Right forelimb (tissue), 1 donor: Measurements from ENCODE around the gene DHFR.
"Not testable (repeated sequence)": the region's sequence is repeated elsewhere in the genome, so short reads cannot be mapped to it uniquely, and the experiment has no call there.

ENCODE experiments used
- DNase-seq: peaks from one replicate; pipeline ENCODE4 v3.0.0-alpha.2; 2018

The DHFR gene

DNA sequence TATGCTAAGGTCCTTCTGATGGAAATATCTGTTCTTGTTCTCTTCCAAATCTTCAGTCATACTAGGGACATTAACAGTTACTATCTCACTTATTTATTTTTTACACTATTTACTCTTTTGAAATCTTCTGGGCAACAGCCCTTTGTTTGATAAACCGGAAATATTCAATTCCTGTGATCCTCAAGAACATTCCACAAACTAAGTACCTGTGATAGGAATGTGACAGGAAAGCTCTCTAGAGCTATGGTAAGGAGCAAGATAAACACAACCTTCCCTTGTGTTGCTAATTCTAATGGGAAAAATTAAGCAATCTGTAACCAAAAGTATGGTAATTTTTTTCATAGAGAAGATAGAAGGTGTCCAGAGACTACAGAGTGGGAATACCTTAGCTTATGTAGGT lies 62.7 kb downstream of the DHFR start:
- no peak for DNase-seq

DNA sequence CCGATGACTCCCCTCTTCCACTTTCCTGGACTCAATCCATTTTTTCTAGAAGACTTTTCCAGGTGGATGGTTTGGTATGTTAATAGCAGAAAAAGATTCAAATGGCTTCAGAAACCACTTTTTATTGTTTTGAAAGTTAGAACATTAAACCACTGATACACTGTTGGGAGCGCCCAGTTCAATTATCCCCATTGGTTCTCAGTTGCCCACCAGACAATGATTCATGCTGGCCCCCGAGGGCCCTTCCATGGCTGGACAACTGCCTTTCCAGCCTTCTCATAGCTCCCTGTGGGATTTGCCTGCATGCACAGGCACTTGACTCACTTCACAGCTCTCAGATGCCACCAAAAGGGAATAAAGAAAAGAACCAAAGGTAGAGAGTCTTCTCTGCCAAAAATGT lies 63.4 kb downstream of the DHFR start:
- DNase-seq = no peak

DNA sequence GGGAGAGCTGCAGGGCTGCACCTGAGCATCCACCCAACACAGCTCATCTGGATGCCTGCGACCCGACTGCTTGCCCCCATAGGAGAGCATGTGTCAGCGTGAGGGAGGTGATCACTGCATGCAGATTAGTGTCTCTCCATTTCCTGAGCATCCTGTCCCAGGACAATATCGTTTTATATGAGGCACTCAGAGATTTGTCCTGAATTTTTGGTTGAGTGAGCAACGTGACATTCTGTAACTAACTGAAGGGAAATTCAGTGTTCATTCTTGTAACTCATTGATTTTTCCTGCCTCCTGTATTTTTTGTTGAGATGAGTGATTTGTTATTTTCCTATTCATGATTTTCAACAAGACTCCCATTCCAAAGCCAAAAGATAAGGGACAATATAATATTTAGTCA lies 64.0 kb downstream of the DHFR start:
- no peak for DNase-seq

DNA sequence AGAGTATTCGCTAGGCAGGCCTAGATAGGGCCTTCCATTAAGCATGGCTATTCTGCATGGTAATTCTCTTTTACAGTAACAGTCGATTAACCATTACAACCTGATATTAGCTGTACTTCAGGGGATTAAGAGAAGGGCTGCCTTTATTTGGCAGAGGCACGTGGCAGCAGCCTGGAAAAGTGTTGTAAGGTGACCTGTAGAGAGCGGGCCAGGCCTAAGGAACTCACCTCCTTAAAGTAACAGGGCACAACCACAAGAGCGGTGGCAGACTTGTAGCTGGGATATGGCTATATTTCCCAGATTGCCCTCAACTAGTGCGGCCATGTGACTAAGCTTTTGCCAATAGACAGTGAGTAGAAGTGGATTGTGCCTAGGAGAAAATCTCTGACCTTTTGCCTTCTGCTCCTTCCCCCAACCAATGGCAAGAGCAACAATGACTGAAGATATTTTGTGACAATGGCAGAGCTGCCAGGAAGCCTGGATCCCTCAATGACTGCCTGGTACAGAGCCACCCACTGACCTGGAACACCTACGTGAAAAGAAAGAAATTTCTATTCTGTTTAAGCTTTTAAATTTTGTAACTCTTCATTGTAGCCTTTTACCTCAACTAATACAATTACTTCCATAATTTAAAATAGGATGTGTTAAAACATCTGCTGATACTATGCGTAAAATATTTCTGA lies 65.8 kb downstream of the DHFR start:
- no peak for DNase-seq

DNA sequence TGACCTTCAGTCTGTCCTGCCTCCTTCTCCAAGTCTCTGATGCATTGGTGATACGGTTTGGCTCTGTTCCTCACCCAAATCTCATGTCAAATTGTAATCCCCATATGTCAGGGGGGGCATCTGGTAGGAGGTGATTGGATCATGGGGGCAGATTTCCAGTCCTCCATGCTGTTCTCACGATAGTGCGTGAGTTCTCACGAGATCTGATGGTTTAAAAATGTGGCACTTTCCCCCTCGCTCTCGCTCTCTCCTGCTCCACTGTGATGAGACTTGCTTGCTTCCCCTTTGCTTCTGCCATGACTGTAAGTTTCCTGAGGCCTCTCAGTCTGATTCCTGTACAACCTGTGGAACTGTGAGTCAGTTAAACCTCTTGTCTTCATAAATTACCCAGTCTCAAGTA lies 70.0 kb downstream of the DHFR start:
- no peak for DNase-seq

DNA sequence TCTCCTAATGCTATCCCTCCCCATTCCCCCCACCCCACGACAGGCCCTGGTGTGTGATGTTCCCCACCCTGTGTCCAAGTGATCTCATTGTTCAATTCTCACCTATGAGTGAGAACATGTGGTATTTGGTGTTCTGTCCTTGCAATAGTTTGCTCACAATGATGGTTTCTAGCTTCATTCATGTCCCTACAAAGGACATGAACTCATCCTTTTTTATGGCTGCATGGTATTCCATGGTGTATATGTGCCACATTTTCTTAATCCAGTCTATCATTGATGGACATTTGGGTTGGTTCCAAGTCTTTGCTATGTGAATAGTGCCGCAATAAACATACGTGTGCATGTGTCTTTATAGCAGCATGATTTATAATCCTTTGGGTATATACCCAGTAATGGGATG lies 74.5 kb downstream of the DHFR start:
- not testable (repeated sequence) for DNase-seq

DNA sequence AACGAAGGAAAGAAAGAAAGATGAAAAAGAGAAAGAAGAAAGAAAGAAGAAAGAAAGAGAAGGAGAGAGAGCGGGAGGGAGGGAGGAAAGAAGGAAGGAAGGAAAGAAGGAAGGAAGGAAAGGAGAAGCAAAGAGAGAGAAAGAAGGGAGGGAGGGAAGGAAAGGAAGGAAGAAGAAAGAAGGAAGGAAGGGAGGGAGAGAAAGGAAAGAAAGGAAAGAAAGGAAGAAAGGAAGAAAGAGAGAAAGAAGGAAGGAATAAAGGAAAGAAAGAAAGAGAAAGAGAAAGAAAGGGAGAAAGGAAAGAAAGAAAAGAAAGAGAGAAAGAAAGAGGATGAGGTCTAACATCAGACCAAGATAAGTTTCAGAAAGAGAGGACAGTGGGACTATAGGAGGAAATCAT lies 75.7 kb downstream of the DHFR start:
- no peak for DNase-seq

DNA sequence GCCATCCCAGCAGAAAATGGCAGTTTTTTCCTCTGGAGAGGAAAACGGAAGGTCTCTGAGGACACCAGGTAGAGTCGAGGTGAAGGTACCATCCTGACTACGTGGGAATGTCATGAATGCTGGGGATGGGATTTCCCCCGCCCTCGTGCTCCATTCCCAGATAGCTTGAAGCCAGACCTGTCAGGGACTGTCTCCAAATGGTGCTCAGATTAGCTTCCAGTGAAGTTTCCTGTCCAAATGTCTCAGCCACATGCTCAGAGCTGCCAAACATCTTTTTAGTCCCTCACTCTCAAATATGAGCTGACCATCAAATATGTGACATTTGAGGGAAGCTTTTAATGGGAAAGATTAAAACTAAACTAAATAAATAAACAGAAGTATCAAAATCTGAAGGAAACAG lies 77.1 kb downstream of the DHFR start:
- DNase-seq = no peak

DNA sequence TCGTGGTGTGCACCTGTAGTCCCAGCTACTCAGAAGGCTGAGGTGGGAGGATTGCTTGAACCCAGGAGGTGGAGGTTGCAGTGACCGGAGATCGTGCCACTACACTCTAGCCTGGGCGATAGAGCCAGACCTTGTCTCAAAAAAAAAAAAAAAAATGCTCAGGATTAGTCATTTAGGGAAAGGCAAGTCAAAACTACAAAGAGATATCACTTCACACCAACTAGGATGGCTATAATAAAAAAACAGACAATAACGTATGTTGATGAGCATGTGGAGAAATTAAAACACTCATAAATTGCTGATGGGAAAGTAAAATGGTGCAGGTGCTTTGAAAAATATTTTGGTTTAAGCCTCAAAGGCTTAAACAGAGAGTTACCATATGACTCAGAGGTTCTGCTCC lies 78.4 kb downstream of the DHFR start:
- no peak for DNase-seq
